CD14-positive monocyte (primary cell): ENCODE data around the gene RBFOX1. TPM values are rescaled to one million over a fixed set of nuclear protein-coding genes. Genes with fewer than 3 reads are reported as not detected.

Source experiments
- DNase-seq, 3 donors: peaks; one replicate each; pipeline ENCODE4 v3.0.0-alpha.2; 2011 to 2022
- H2AFZ ChIP-seq: 2 replicates; pipeline ENCODE4 v1.6.0; 2012; ENCODE audit warnings: mild to moderate bottlenecking, low read depth, low read length, inconsistent platforms; ENCODE audit not compliant: insufficient read depth, poor library complexity, severe bottlenecking
- H3K27ac ChIP-seq, 2 donors: 1 replicate in 1 of 2; 2 replicates in 1 of 2; pipeline ENCODE4 v1.5.1; 2012 to 2013; ENCODE audit warnings: low read length in 2 of 2, control low read depth in 1 of 2, inconsistent platforms in 1 of 2, low read depth in 1 of 2, mild to moderate bottlenecking in 1 of 2
- H3K27me3 ChIP-seq, 2 donors: one replicate each; pipeline versions ENCODE4 v1.6.0 to v1.6.1; 2011 to 2013; ENCODE audit warnings: low read length in 2 of 2; ENCODE audit not compliant: control insufficient read depth in 2 of 2, insufficient read depth in 2 of 2
- H3K36me3 ChIP-seq, 2 donors: replicated peaks in 1 of 2; 1 replicate in 1 of 2; 2 replicates in 1 of 2; pipeline versions ENCODE4 v1.5.1 to v1.6.1; 2012 to 2013; ENCODE audit warnings: low read length in 2 of 2, control low read depth in 1 of 2, inconsistent platforms in 1 of 2, mild to moderate bottlenecking in 1 of 2; ENCODE audit not compliant: insufficient read depth in 2 of 2, control insufficient read depth in 1 of 2
- H3K4me1 ChIP-seq, 2 donors: 1 replicate in 1 of 2; 2 replicates in 1 of 2; pipeline versions ENCODE4 v1.5.1 to v1.6.1; 2012 to 2013; ENCODE audit warnings: low read length in 2 of 2, control low read depth in 1 of 2, inconsistent platforms in 1 of 2, mild to moderate bottlenecking in 1 of 2, moderate library complexity in 1 of 2; ENCODE audit not compliant: insufficient read depth in 2 of 2, control insufficient read depth in 1 of 2
- H3K4me2 ChIP-seq: replicated peaks from 2 replicates; pipeline ENCODE3; 2012; ENCODE audit warnings: low read length, moderate library complexity, mild to moderate bottlenecking; ENCODE audit not compliant: poor library complexity, severe bottlenecking; ENCODE audit errors: extremely low read depth
- H3K4me3 ChIP-seq, 3 experiments: fragments of 200-600 bp in 1 of 3; sonication (generic) in 1 of 3; replicated peaks in 1 of 3; 1 replicate in 2 of 3; 2 replicates in 1 of 3; pipeline ENCODE4 v1.5.1; 2011 to 2013; ENCODE audit warnings: low read length in 3 of 3, mild to moderate bottlenecking in 3 of 3, control low read depth in 2 of 3, low read depth in 2 of 3, inconsistent platforms in 1 of 3, moderate library complexity in 1 of 3
- H3K79me2 ChIP-seq: 2 replicates; pipeline ENCODE4 v1.6.0; 2012; ENCODE audit warnings: mild to moderate bottlenecking, control low read depth, inconsistent platforms, low read length, moderate library complexity; ENCODE audit not compliant: insufficient read depth
- H3K9ac ChIP-seq: 2 replicates; pipeline ENCODE4 v1.6.0; 2017; ENCODE audit warnings: low read length, mild to moderate bottlenecking; ENCODE audit not compliant: insufficient read depth, poor library complexity, severe bottlenecking
- H3K9me3 ChIP-seq, 2 donors: replicated peaks in 1 of 2; 1 replicate in 1 of 2; 2 replicates in 1 of 2; pipeline versions ENCODE4 v1.5.1 to v1.6.1; 2012 to 2013; ENCODE audit warnings: low read length in 2 of 2, control low read depth in 1 of 2; ENCODE audit not compliant: control insufficient read depth in 1 of 2, insufficient read depth in 1 of 2
- H4K20me1 ChIP-seq: 2 replicates; pipeline ENCODE4 v1.6.0; 2012; ENCODE audit warnings: mild to moderate bottlenecking, low read length, control low read depth, moderate library complexity; ENCODE audit not compliant: insufficient read depth
- H3K27ac Mint-ChIP-seq, 7 donors: one replicate each; pipeline ENCODE4 v1.8.0; 2020; ENCODE audit warnings: mild to moderate bottlenecking in 7 of 7, mixed read lengths in 7 of 7, moderate library complexity in 6 of 7, inconsistent platforms in 2 of 7
- H3K27me3 Mint-ChIP-seq, 3 donors: one replicate each; pipeline ENCODE4 v1.8.0; 2021 to 2022; ENCODE audit warnings: low read depth in 3 of 3, mild to moderate bottlenecking in 3 of 3, mixed read lengths in 3 of 3, moderate library complexity in 3 of 3, inconsistent platforms in 1 of 3
- H3K36me3 Mint-ChIP-seq, 2 donors: one replicate each; pipeline ENCODE4 v1.8.0; 2020; ENCODE audit warnings: mixed read lengths in 2 of 2, inconsistent platforms in 1 of 2, mild to moderate bottlenecking in 1 of 2
- H3K4me1 Mint-ChIP-seq: one replicate; pipeline ENCODE4 v1.8.0; 2020; ENCODE audit warnings: mild to moderate bottlenecking, mixed read lengths
- H3K4me3 Mint-ChIP-seq, 2 donors: one replicate each; pipeline ENCODE4 v1.8.0; 2020; ENCODE audit warnings: mild to moderate bottlenecking in 2 of 2, mixed read lengths in 2 of 2, moderate library complexity in 1 of 2
- H3K9me3 Mint-ChIP-seq, 7 donors: one replicate each; pipeline ENCODE4 v1.8.0; 2020 to 2022; ENCODE audit warnings: mixed read lengths in 7 of 7, mild to moderate bottlenecking in 6 of 7, moderate library complexity in 6 of 7, inconsistent platforms in 2 of 7
- CTCF ChIP-seq: fragments of 200-600 bp; IDR thresholded peaks from one replicate; pipeline ENCODE4 v1.8.0; 2022; ENCODE audit warnings: antibody characterized with exemption, mild to moderate bottlenecking
- WGBS: methylation state at CpG from one replicate; pipeline ENCODE4 v1.1.5; 2013; ENCODE audit warnings: missing lambda C conversion rate; ENCODE audit not compliant: insufficient coverage; 5-methylcytosine and 5-hydroxymethylcytosine counted together
- intact Hi-C, 2 donors: fragments of 100-400 bp; cut with micrococcal nuclease; formaldehyde crosslinking; loops; one replicate each; pipeline versions ENCODE4 v1.15.0 to v1.15.1; 2023
- polyA plus RNA-seq, 3 donors: library from polyadenylated mRNA; depleted of rRNA in 1 of 3; unstranded in 2 of 3; stranded (reverse) in 1 of 3; fragments of 300-500 nt in 2 of 3; fragments of >200 nt in 1 of 3; fragmentation: Illumina TruSeq in 2 of 3; gene quantifications; 1 replicate in 2 of 3; 2 replicates in 1 of 3; pipeline ENCODE4 v1.2.3, GENCODE V29; 2012 to 2021

Gene RBFOX1
- polyA plus RNA-seq, 3 donors: not detected

GRCh38 chr16:7615565-7615964, 282.9 kb downstream of the RBFOX1 start:
- 80% methylated on average over 1 of the region's 6 CpGs for WGBS
- no peaks in the 10 kb centered on the region for H3K27me3 ChIP-seq
- no peak overlapping the region for H3K27ac ChIP-seq
- H3K4me2 ChIP-seq: no peak overlapping the region
- H3K36me3 Mint-ChIP-seq: no peaks in the 10 kb centered on the region
- no peak for TF ChIP-seq CTCF
- H2AFZ ChIP-seq: no peak overlapping the region
- no peaks in the 10 kb centered on the region for H3K36me3 ChIP-seq
- H3K4me1 ChIP-seq: no peaks in the 10 kb centered on the region
- H3K9me3 Mint-ChIP-seq: peaks cover 0 to 6% (median 0%) of the 10 kb centered on the region in 7 donors
- peaks cover 0 to 2% (median 0%) of the 10 kb centered on the region in 3 donors for H3K27me3 Mint-ChIP-seq
- no peaks in the 10 kb centered on the region for H3K79me2 ChIP-seq
- no peak overlapping the region for H3K27ac Mint-ChIP-seq
- H3K4me3 Mint-ChIP-seq: no peak overlapping the region
- DNase-seq: no peak
- H3K9me3 ChIP-seq: no peaks in the 10 kb centered on the region
- intact Hi-C loops: loop anchor here in 1 of 2 donors (10.0 kb wide), 1 partner anchor 61 kb away; no protein-coding TSS in a partner anchor
- H3K4me1 Mint-ChIP-seq: no peaks in the 10 kb centered on the region
- H3K9ac ChIP-seq: no peak overlapping the region
- no peaks in the 10 kb centered on the region for H4K20me1 ChIP-seq
- no peak overlapping the region for H3K4me3 ChIP-seq

GRCh38 chr16:7624871-7625766, 292.5 kb downstream of the RBFOX1 start:
- Histone ChIP-seq H3K4me3 (no peak overlapping the region), H4K20me1 (no peaks in the 10 kb centered on the region), H3K27me3 (no peaks in the 10 kb centered on the region), H3K4me1 (no peaks in the 10 kb centered on the region), H3K9ac (no peak overlapping the region), H3K36me3 (no peaks in the 10 kb centered on the region), H3K27ac (no peak overlapping the region), H2AFZ (no peak overlapping the region), H3K79me2 (no peaks in the 10 kb centered on the region), H3K9me3 (no peaks in the 10 kb centered on the region), H3K4me2 (no peak overlapping the region)
- Mint-ChIP-seq H3K4me1 (no peaks in the 10 kb centered on the region), H3K36me3 (no peaks in the 10 kb centered on the region), H3K9me3 (peaks cover 0 to 5% (median 2%) of the 10 kb centered on the region in 7 donors), H3K27ac (no peak overlapping the region), H3K4me3 (no peak overlapping the region), H3K27me3 (no peaks in the 10 kb centered on the region)
- TF ChIP-seq CTCF: no peak
- DNase-seq: no peak
- intact Hi-C loops: no loop called here
- 76% methylated on average over 4 of the region's 14 CpGs for WGBS
